Nucleus accumbens (tissue), 56 donors: Measurements from ENCODE around the gene TRNP1.
"Not testable (repeated sequence)": the region's sequence is repeated elsewhere in the genome, so short reads cannot be mapped to it uniquely, and the experiment has no call there.

Experiments used
- DNase-seq, 56 donors: peaks; one replicate each; lab custom pipeline; 2025; lab: John Stamatoyannopoulos, UW

TRNP1 gene

DNA sequence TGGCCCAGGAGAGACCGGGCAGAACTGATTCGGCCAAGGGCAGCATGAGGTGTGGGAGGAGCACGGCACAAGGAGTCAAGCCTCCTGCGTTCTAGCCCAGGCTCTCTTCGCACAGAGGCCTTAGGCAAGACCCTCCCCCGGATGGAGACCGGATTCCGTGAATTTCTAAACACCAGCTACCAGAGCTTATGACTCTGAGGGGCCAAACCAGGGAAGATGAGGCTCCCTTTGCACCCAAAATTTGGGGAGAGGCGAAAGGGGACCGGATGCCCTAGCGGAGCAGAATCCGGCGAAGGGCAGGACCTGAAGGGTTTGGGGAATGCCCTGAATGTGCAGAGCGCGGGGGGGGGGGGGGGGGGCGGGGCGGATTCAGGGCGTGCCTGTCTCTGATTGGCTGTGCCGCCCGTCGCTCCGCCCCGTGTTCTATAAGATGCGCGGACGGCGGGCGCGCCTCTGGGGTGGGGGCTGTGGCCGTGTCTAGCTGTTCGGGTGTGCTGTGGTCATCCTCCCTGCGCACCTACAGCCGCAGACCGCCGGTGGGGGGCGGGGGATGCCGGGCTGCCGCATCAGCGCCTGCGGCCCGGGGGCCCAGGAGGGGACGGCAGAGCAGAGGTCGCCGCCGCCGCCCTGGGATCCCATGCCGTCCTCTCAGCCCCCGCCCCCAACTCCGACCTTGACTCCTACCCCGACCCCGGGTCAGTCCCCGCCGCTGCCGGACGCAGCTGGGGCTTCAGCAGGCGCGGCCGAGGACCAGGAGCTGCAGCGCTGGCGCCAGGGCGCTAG lies at the start of gene TRNP1:
TSS of gene TRNP1 (plus strand) at position 456 of the 783 bp plus-strand sequence. CDS start at position 551, 95 bp downstream.
- peak in 47 of 56 donors; percentile 14 to 81 (median 59) for DNase-seq

GRCh38 chr1:26945138-26945537 lies 48.4 kb upstream of the TRNP1 start:
- no peak for DNase-seq

DNA sequence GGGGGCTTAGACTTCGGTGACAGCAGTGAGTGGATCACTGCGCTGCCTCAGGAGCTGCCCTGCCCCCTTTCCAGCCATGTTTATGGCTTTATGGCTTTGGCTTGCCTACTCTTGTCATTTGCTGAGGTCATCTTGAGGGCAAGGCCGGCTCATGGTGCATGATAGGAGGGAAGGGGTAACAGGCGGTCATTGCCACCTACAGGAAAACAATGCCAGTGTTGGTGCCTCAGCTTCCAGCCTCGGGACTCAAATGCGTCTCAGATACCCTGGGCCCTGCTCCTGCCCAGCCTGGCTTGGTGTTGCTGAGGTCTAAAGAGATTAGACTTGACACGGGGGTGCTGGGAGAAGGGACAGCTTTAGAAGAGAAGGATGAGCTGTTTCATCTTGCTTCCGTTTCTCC lies 47.8 kb upstream of the TRNP1 start:
- DNase-seq: no peak

DNA sequence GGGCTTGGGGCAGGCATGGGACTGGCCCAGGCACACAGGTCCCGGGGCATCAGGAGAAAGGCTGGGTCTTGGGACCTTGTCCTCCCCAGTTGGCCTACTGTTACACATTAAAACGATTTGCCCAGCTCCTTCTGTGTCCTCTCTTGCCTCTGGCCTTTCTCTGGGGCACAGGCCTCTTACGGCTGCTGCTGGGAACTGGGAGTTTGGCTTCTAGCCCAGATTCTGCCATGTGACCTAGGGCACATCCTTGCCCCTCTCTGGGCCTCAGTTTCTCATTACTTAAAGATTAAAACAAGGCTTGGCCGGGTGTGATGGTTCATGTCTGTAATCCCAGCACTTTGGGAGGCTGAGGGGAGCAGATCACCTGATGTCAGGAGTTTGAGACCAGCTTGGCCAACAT lies 47.2 kb upstream of the TRNP1 start:
- no peak for DNase-seq

DNA sequence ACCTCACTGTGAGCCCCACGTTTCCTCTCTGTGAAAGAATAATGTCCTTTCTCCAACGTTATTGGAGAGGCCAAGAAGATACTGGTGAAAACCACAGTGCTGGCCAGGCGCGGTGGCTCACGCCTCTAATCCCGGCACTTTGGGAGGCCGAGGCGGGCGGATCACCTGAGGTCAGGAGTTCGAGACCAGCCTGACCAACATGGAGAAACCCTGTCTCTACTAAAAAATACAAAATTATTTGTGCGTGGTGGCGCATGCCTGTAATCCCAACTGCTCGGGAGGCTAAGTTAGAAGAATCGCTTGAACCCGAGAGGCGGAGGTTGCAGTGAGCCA lies 44.8 kb upstream of the TRNP1 start:
- not testable (repeated sequence) for DNase-seq

DNA sequence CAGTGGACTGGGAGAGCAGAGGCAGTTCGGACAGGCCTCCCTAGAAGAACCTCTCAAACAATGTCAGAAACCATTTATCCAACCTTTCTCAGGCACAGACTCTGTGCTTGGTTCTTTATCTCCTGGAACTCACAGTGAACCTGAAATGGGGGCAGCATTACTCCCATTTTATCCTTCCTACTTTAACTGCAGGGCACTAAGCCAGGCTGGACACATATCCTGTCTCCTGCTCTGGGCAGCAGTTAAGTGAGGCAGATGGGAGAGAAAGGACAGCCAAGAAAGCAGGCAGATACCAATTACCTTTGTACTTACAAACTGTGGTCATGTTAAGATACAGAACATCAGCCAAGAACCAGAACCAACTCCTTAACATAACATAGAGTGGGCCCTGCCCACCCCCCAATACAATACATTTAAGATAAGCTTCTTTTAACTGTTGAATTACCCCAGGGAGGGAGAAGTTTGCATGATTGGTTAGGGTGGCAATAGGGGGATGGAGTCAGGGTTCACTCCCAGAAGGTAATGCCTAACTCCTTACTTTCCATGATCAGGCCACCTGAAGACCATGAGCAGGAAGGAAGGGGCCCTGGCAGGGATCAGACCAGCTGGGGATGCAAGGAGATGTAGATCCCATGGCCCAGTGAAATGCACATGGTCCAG lies 44.1 kb upstream of the TRNP1 start:
- DNase-seq: no peak

DNA sequence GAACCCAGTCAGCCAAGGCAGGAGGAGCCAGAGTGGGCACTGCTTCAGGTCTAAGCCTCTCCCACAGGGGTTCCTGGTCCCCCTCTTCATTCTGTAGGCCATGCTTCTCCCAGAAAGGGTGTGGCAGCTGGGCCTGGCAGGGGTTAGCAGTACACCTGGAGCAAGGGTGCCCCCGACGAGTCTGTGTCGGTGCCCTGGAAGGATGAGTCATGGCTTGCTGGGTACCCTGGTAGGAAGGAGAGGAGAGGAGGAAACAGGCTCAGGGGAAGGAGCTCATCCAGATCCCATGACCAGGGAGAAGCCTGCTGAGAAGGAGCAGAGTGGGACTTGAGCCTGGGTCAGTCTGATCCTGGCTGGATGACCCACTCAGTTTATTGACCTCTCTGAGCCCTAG lies 43.6 kb upstream of the TRNP1 start:
- peak in 1 of 56 donors; percentile 1 for DNase-seq

DNA sequence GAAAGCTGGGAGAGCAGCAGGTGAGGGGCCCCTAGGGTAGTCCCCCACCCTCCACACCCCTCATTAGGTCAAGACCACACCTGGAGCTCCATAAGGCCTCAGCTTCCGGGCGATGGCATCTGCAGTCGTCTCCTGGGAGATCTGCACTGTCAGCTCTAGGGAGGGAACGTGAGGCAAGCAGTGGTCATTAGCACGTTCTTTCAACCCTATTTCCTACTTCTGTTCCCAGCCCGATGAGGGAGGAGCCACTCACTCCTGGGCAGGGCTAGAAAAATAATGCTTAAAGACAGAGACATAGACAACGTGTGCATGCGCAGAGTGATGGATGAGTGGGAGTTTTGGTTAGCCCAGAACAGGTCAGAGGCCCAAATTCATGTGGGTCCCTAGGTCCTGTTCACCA lies 42.9 kb upstream of the TRNP1 start:
- no peak for DNase-seq

- DNase-seq: no peak
Measured at GRCh38 chr1:26951216-26951615, 42.3 kb upstream of the TRNP1 start.

GRCh38 chr1:26951821-26952497 lies 41.5 kb upstream of the TRNP1 start:
- no peak for DNase-seq

DNA sequence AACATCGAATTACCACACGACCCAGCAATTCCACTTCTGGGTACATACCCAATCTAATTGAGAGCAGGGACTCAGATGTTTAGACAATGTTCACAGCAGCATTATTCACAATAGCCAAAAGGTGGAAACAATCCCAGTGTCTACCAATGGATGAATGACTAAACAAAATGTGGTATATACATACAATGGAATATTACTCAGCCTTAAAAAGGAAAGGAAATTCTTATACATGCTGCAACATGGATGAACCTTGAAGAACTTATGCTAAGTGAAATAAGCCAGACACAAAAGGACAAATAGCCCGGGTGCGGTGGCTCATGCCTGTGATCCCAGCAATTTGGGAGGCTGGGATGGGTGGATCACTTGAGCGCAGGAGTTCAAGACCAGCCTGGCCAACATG lies 40.1 kb upstream of the TRNP1 start:
- no peak for DNase-seq

GRCh38 chr1:26956321-26956720 lies 37.2 kb upstream of the TRNP1 start:
- DNase-seq: no peak

DNA sequence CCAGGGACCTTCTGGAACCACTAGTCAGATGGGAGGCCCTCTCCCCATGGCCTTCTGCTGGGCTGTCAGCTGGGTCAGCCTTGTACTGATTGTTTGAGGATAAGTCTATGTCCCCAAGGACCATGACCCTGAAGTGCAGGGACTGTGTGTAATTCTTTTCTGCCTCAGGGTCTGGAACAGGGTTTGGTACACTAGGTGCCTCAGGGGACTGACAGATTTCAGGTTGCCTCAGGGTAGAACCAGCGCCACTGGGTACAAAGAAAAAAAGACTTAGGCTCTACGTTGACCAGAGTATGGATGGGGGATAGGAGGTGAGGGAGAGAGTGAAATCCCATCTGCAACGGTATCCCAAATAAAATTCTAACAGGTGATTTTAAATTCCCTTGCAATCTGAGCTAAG lies 36.2 kb upstream of the TRNP1 start:
- no peak for DNase-seq

- no peak for DNase-seq
Measured at GRCh38 chr1:26959270-26959669, 34.2 kb upstream of the TRNP1 start.

- no peak for DNase-seq
Measured at GRCh38 chr1:26959722-26960624, 33.5 kb upstream of the TRNP1 start, which contains the start of gene KDF1. Gene KDF1 (minus strand): TSS chr1:26960468. CDS start chr1:26952380, 8,088 bp downstream.

- no peak for DNase-seq
Measured at GRCh38 chr1:26960625-26960966, 32.9 kb upstream of the TRNP1 start.

- no peak for DNase-seq
Measured at GRCh38 chr1:26961826-26962225, 31.7 kb upstream of the TRNP1 start.

DNA sequence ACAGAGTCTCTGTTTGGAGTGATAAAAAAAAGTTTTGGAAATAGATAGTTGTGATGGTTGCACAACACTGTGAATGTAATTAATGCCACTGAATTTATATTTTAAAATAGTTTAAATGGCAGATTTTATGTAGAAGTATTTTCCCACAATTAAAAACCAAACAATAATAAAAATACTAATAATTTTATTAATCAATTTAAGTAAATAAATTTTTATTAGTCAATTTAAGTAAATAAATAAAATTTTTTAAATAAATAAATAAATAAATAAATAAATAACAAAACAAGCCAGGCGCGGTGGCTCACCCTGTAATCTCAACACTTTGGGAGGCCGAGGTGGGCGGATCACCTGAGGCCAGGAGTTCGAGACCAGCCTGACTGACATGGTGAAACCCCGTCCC lies 28.3 kb upstream of the TRNP1 start:
- no peak for DNase-seq

DNA sequence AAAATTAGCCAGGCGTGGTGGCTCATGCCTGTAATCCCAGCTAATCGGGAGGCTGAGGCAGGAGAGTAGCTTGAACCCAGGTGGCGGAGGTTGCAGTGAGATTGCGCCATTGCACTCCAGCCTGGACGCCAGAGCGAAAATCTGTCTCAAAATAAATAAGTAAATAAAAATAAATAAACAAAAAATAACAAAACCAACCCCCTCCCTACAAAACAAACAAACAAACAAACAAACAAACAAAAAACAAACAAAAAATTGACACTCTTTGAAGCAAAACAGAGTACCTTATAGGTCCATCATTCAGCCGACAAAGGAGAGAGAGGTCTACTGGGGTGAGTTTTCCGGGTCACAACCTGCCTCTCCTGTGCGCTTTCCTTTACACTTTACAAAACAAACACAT lies 27.9 kb upstream of the TRNP1 start:
- DNase-seq: no peak

DNA sequence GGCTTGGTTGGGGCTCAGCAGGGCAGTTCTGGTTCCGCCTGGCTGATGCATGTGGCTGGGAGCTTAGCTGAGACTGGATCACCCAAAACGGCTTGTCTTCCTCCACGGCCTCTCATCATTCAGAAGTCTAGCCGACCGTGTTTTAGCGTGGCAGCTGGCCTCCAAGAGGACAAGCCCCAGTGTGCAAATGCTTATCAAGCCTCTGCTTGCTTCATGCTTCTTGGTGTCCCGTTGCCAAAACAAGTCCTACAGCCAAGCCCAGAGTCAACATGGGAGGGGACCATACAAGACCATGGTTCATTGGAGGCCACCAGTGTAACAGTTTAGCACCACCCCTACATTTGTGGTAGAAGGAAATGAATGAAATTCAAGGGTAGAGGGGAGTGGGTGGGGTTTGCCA lies 22.7 kb upstream of the TRNP1 start:
- DNase-seq: no peak

- DNase-seq: no peak
Measured at GRCh38 chr1:26971590-26971989, 21.9 kb upstream of the TRNP1 start.
